ENCODE results near the gene WASF2.

WASF2 gene

GRCh38 chr1:27448982-27449381 lies 41.0 kb downstream of the WASF2 start:
- no peak for TF ChIP-seq CTCF (IDR thresholded peaks at IDR 0.05; ENCODE audit: insufficient read depth, low read depth, low read length, missing control alignments)
- no peak overlapping the region for H3K4me3 ChIP-seq (ENCODE audit: low read length)
- DNase-seq (ENCODE audit: low read depth) = no peak

- no peak overlapping the region for H3K4me3 ChIP-seq (ENCODE audit: low read length)
- DNase-seq (ENCODE audit: low read depth) = no peak
- no peak for TF ChIP-seq CTCF (IDR thresholded peaks at IDR 0.05; ENCODE audit: insufficient read depth, low read depth, low read length, missing control alignments)
These were observed 42.1 kb downstream of the WASF2 start for GRCh38 chr1:27447883-27448282.

- DNase-seq (ENCODE audit: low read depth) = no peak
- H3K4me3 ChIP-seq (ENCODE audit: low read length) = no peak overlapping the region
- TF ChIP-seq CTCF (IDR thresholded peaks at IDR 0.05; ENCODE audit: insufficient read depth, low read depth, low read length, missing control alignments) = no peak
These were observed 42.6 kb downstream of the WASF2 start for GRCh38 chr1:27447399-27447798.

- DNase-seq (ENCODE audit: low read depth) = no peak
- H3K4me3 ChIP-seq (ENCODE audit: low read length) = no peak overlapping the region
- no peak for TF ChIP-seq CTCF (IDR thresholded peaks at IDR 0.05; ENCODE audit: insufficient read depth, low read depth, low read length, missing control alignments)
These were observed 43.4 kb downstream of the WASF2 start for GRCh38 chr1:27446496-27447020.

DNA sequence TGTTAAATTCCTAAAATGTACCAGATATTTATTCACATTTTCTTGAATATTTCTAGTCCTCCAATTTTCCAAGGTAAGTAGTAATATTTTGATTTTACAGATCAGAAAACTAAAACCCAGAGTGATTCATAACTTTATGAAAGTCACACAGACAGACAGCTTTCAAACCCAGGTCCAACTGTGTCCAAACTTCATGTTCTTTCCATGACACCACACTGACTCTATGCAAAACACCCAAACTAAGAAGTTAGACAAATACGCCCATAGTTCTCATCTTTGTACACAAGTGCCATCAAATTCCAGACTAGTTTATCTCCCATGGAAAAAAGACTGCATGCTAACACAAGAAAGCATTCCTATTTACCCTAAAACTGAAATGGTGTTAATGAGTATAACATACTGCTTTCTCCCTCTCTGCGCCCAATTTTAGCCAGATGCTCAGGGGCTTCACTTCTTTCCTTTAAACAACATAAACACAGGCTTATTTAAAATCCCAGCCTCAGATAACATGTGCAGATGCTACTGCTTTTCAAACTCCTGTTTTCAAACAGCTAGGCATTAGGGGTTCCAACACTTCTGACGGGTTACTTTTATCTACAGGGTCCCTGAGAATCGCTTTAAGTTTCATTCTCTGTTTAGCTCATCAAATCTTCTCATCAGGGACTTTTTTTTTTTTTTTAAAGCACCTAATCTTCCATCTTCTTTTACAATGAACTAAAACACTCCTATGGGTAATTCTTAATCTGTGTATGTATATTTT lies 44.6 kb downstream of the WASF2 start:
- TF ChIP-seq CTCF (IDR thresholded peaks at IDR 0.05; ENCODE audit: insufficient read depth, low read depth, low read length, missing control alignments) = no peak
- DNase-seq (ENCODE audit: low read depth) = no peak

GRCh38 chr1:27444632-27445031 lies 45.3 kb downstream of the WASF2 start:
- DNase-seq (ENCODE audit: low read depth) = no peak

More for the DNA sequence above, 44.6 kb downstream of the WASF2 start:
- no peak overlapping the region for H3K4me3 ChIP-seq (ENCODE audit: low read length)

More at GRCh38 chr1:27444632-27445031, 45.3 kb downstream of the WASF2 start:
- H3K4me3 ChIP-seq (ENCODE audit: low read length) = no peak overlapping the region
- TF ChIP-seq CTCF (IDR thresholded peaks at IDR 0.05; ENCODE audit: insufficient read depth, low read depth, low read length, missing control alignments) = no peak
